Central memory CD4-positive, alpha-beta T cell (primary cell): Measurements from ENCODE around the gene C12orf57.
A peak's percentile ranks its signal among the peaks of the same experiment; 100 is the strongest.

ENCODE experiments used
- DNase-seq: peaks from one replicate; pipeline ENCODE4 v3.0.0; 2022

C12orf57 gene

DNA sequence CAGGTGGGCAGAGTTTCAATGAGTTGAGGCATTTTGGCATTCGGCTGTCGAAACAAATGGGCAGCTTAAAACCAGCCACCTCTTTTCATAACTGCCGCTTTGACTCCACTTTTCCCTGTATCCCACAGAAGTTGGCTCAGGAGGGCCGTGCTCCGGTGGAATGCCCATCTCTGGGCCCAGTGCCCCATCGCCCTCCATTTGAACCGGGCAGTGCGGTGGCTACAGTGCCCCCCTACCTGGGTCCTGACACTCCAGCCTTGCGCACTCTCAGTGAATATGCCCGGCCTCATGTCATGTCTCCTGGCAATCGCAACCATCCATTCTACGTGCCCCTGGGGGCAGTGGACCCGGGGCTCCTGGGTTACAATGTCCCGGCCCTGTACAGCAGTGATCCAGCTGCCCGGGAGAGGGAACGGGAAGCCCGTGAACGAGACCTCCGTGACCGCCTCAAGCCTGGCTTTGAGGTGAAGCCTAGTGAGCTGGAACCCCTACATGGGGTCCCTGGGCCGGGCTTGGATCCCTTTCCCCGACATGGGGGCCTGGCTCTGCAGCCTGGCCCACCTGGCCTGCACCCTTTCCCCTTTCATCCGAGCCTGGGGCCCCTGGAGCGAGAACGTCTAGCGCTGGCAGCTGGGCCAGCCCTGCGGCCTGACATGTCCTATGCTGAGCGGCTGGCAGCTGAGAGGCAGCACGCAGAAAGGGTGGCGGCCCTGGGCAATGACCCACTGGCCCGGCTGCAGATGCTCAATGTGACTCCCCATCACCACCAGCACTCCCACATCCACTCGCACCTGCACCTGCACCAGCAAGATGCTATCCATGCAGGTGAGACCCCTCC is 5.2 kb upstream of the C12orf57 start:
- DNase-seq: no peak

- DNase-seq: no peak
Observed at GRCh38 chr12:6939191-6939540, 4.7 kb upstream of the C12orf57 start.

GRCh38 chr12:6941267-6941666 is 2.6 kb upstream of the C12orf57 start:
- DNase-seq: no peak

DNA sequence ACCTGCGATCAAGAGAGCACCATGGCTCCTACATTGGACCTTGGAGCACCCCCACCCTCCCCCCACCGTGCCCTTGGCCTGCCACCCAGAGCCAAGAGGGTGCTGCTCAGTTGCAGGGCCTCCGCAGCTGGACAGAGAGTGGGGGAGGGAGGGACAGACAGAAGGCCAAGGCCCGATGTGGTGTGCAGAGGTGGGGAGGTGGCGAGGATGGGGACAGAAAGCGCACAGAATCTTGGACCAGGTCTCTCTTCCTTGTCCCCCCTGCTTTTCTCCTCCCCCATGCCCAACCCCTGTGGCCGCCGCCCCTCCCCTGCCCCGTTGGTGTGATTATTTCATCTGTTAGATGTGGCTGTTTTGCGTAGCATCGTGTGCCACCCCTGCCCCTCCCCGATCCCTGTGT is 2.0 kb upstream of the C12orf57 start:
- DNase-seq: no peak

DNA sequence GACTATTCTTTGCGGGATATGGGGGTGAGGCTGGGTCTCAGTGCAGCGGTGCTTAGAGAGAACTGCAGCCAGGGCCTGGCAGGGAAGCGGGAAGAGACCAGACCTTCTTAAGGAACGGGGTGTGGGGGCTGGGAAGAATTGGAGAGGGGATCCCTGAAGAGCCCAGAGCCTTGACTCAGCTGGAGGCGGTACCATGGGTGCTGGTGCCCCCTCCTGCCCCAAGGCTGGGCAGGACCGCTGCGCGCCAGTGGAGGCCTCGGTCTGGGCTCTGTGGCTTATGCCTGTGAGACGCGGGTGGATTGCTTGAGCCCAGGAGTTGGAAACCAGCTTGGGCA is 1.5 kb upstream of the C12orf57 start:
- no peak for DNase-seq

- peak; percentile 89 for DNase-seq
Observed at GRCh38 chr12:6943389-6943721, 467 bp upstream of the C12orf57 start.

GRCh38 chr12:6944381-6945186 is 762 bp downstream of the C12orf57 start:
- DNase-seq: peak; percentile 85

DNA sequence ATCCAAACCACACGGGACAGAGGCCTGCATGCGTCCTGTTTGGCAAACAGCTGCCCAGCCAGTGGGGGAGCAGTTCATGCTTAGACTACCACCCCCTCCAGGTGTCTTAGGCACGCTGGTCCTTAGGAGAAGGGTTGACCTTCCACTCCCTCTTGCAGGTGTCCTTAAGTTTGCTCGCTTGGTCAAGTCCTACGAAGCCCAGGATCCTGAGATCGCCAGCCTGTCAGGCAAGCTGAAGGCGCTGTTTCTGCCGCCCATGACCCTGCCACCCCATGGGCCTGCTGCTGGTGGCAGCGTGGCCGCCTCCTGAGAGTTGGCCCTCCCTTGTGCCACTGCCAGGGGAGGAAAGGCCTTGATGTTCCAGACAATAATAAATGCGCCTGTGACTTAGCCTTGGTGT is 1.8 kb downstream of the C12orf57 start:
- DNase-seq: no peak

DNA sequence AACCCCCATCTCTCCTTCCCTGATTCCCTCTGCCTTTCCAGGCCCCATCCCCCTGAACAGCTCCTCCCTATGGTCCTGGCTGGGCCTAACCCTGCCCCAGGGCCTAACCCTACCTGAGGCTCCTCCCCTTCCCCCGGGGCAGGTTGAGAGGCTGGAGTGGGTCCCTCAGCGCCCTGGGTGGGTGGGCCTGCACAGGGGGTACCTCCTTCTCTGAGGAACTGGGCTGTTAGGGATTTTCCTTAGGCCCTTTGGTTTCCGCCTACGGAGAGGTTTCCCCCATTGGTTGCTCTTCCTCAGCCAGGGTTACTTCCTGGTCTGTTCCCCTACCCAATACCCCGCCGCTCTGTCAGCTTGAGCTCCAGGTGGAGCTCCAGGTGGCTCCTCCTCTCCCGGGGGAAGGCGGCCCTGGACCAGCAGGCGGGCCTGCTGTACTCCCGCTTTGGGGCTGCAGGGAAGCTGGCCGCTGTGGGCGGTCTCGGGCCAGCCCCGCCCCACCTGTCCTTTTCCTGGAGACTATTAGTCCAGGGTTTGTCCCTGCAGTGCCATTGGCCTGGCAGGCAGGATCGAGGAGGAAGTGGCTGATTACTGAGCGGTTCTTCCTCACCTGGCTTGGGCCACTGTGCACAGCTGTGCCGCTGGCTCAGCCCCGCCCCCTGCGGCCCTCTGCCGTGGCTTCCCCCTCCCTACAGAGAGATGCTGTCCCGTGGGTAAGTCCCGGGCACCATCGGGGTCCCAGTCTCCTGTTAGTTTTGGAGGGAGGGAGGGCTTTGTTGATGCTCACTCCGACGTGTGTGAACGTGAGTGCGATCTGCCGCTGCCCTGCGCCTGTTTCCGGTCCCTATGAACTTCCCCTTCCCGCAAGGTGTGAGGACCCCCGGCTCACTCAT is 2.5 kb downstream of the C12orf57 start:
- peak; percentile 73 for DNase-seq

DNA sequence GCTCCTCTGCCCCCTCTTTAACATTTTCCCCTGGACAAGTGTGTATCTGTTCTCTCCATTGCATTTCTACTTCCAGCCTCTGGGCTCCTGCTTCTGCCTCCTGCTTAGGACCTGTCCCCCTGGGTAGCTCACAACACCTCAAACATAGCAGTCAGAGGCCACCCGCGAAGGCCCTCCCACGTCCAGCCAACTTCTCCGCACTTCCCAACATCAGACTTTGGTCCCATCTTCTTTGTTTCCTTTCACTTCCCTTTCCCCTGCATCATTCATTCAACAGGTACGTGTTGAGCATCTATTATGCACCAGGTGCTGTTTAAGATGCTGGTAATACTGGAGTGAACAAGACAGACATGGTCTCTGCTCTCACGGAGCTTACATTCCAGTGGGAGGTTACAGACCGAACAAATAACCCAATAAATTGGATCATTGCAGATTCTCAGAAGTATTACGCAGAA is 3.1 kb downstream of the C12orf57 start:
- DNase-seq: no peak

DNA sequence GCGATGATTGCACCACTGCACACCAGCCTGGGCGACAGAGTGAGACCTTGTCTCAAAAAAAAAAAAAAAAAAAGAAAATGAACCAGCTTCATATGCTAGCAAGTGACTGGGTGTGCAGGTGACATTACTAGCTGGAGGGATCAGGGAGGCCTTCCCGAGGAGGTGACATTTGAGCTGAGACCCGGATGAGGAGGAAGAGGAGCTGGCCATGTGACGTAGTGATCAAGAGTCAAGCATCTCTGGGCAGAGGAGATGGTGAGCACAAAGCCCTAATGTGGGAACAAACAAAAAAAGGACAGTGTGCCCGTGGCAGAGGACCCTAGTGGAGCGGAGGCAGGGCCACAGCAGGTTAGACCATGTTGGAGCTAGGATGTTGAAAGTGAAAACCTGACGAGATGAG is 3.8 kb downstream of the C12orf57 start:
- no peak for DNase-seq

- DNase-seq: no peak
Observed at GRCh38 chr12:6948873-6949594, 5.2 kb downstream of the C12orf57 start.

- peak; percentile 28 for DNase-seq
Observed at GRCh38 chr12:6950401-6950801, 6.6 kb downstream of the C12orf57 start.

GRCh38 chr12:6950811-6951540 is 7.2 kb downstream of the C12orf57 start, which contains the start of gene PTPN6:
PTPN6 (plus strand) TSS chr12:6951356; CDS start chr12:6951513, 157 bp downstream.
- DNase-seq: peak; percentile 47

GRCh38 chr12:6951551-6952120 is 7.8 kb downstream of the C12orf57 start:
- DNase-seq: peak; percentile 45

GRCh38 chr12:6952121-6952862 is 8.5 kb downstream of the C12orf57 start:
- DNase-seq: peak; percentile 20

GRCh38 chr12:6952863-6953441 is 9.1 kb downstream of the C12orf57 start:
- DNase-seq: peak; percentile 27

GRCh38 chr12:6953442-6954315 is 9.9 kb downstream of the C12orf57 start:
- DNase-seq: peak; percentile 77
